Endothelial cell of umbilical vein (primary cell): Measurements from ENCODE around the gene RSPH3. TPM values are rescaled to one million over a fixed set of nuclear protein-coding genes. Genes with fewer than 3 reads are reported as not detected.

Source experiments
- BruUV-seq: library from RNA; stranded (reverse); fragments of 400-500 nt; replicated peaks from 2 replicates; lab custom pipeline; 2021; lab: Mats Ljungman, UMichigan
- CTCF ChIA-PET: fragments of 300-600, 350-600 bp; sonication (Branson Sonifier 250); formaldehyde crosslinking; loops from one replicate; lab custom pipeline; 2021; ENCODE audit warnings: antibody characterized with exemption, inconsistent platforms; lab: Charles Lee
- POLR2A ChIA-PET: fragments of 300-600, 350-600 bp; sonication (Branson Sonifier 250); formaldehyde crosslinking; loops from one replicate; lab custom pipeline; 2021; ENCODE audit warnings: antibody characterized with exemption, inconsistent platforms; lab: Charles Lee
- DNase-seq: peaks from one replicate; pipeline ENCODE4 v3.0.0-alpha.2; 2011; ENCODE audit warnings: low read depth, low spot score
- FAIRE-seq: peaks from 2 replicates; lab custom pipeline; 2011; peaks lifted over from hg19 to GRCh38; lab: Jason Lieb, UNC
- H2AFZ ChIP-seq: 2 replicates; pipeline ENCODE4 v1.6.0; 2012; ENCODE audit warnings: low read depth, low read length, control low read depth, inconsistent platforms
- H3K27ac ChIP-seq: 2 replicates; pipeline ENCODE4 v1.5.1; 2011; ENCODE audit warnings: low read depth, mild to moderate bottlenecking, control low read depth, low read length, moderate library complexity; ENCODE audit not compliant: insufficient read depth
- H3K27me3 ChIP-seq, 2 experiments: 2 replicates each; pipeline versions ENCODE4 v1.6.0 to v1.6.1; 2011; ENCODE audit warnings: low read length in 2 of 2, mixed read lengths in 1 of 2; ENCODE audit not compliant: control insufficient read depth in 2 of 2, insufficient read depth in 2 of 2
- H3K36me3 ChIP-seq, 2 experiments: 2 replicates in 1 of 2; 3 replicates in 1 of 2; pipeline ENCODE4 v1.5.1; 2011; ENCODE audit warnings: low read length in 2 of 2, mild to moderate bottlenecking in 1 of 2, moderate library complexity in 1 of 2; ENCODE audit not compliant: control insufficient read depth in 2 of 2, insufficient read depth in 2 of 2; ENCODE audit errors: extremely low read depth in 1 of 2
- H3K4me1 ChIP-seq: 3 replicates; pipeline ENCODE4 v1.5.1; 2011; ENCODE audit warnings: mild to moderate bottlenecking, low read length; ENCODE audit not compliant: control insufficient read depth, insufficient read depth; ENCODE audit errors: extremely low read depth
- H3K4me2 ChIP-seq: 2 replicates; pipeline ENCODE4 v1.6.1; 2011; ENCODE audit warnings: low read length, control low read depth, mixed read lengths; ENCODE audit not compliant: insufficient read depth
- H3K4me3 ChIP-seq, 3 experiments: fragments of 200-600 bp in 1 of 3; sonication (generic), shearing (Covaris generic) in 1 of 3; replicated peaks in 1 of 3; 2 replicates each; pipeline ENCODE4 v1.5.1; 2011 to 2016; ENCODE audit warnings: control low read depth in 3 of 3, low read length in 3 of 3, mild to moderate bottlenecking in 2 of 3, inconsistent platforms in 1 of 3, low read depth in 1 of 3, moderate library complexity in 1 of 3; ENCODE audit not compliant: insufficient read depth in 1 of 3
- H3K79me2 ChIP-seq: 2 replicates; pipeline ENCODE4 v1.6.0; 2012; ENCODE audit warnings: low read length, inconsistent platforms; ENCODE audit not compliant: control insufficient read depth, insufficient read depth
- H3K9ac ChIP-seq: replicated peaks from 2 replicates; pipeline ENCODE3; 2011; ENCODE audit warnings: low read length, control low read depth; ENCODE audit not compliant: insufficient read depth; ENCODE audit errors: extremely low read depth
- H3K9me1 ChIP-seq: replicated peaks from 3 replicates; pipeline ENCODE4 v1.6.0; 2011; ENCODE audit warnings: mild to moderate bottlenecking, low read length; ENCODE audit not compliant: control insufficient read depth, insufficient read depth; ENCODE audit errors: extremely low read depth
- H3K9me3 ChIP-seq: replicated peaks from 2 replicates; pipeline ENCODE4 v1.5.1; 2012; ENCODE audit warnings: low read length, inconsistent platforms; ENCODE audit not compliant: control insufficient read depth, insufficient read depth
- H4K20me1 ChIP-seq: replicated peaks from 2 replicates; pipeline ENCODE3; 2011; ENCODE audit warnings: mild to moderate bottlenecking, low read length; ENCODE audit not compliant: control insufficient read depth, insufficient read depth; ENCODE audit errors: extremely low read depth
- CTCF ChIP-seq, 2 donors: IDR thresholded peaks; 1 replicate in 1 of 2; 2 replicates in 1 of 2; pipeline ENCODE4 v1.5.1; 2011; ENCODE audit warnings: low read length in 2 of 2, mild to moderate bottlenecking in 2 of 2, moderate library complexity in 2 of 2, control low read depth in 1 of 2, inconsistent platforms in 1 of 2, low read depth in 1 of 2; ENCODE audit not compliant: insufficient read depth in 1 of 2; ENCODE audit errors: extremely low read depth in 1 of 2
- EZH2 ChIP-seq: IDR thresholded peaks from 2 replicates; pipeline ENCODE4 v1.6.1; 2012; ENCODE audit warnings: borderline replicate concordance, low read depth, mild to moderate bottlenecking, moderate library complexity, low read length, inconsistent platforms; ENCODE audit not compliant: severe bottlenecking
- FOS ChIP-seq: IDR thresholded peaks from 2 replicates; pipeline ENCODE4 v1.6.1; 2011; ENCODE audit warnings: mild to moderate bottlenecking, low read length, moderate library complexity, borderline replicate concordance; ENCODE audit not compliant: insufficient read depth
- GATA2 ChIP-seq: IDR thresholded peaks from 2 replicates; pipeline ENCODE4 v1.7.0; 2011; ENCODE audit warnings: low read depth, mild to moderate bottlenecking, moderate library complexity, mixed read lengths, low read length; ENCODE audit not compliant: insufficient read length, insufficient read depth
- JUN ChIP-seq: IDR thresholded peaks from 2 replicates; pipeline ENCODE4 v1.6.1; 2011; ENCODE audit warnings: borderline replicate concordance, low read depth; ENCODE audit not compliant: insufficient read length, insufficient read depth
- MAX ChIP-seq: IDR thresholded peaks from 2 replicates; pipeline ENCODE4 v1.6.1; 2011; ENCODE audit not compliant: insufficient read depth, insufficient read length
- MYC ChIP-seq: IDR thresholded peaks from one replicate; pipeline ENCODE4 v1.6.1; 2011; ENCODE audit warnings: mild to moderate bottlenecking, low read depth, low read length
- POLR2A ChIP-seq: IDR thresholded peaks from 2 replicates; pipeline ENCODE4 v1.6.1; 2012; ENCODE audit warnings: low read depth, mild to moderate bottlenecking, control low read depth, low read length
- POLR2AphosphoS5 ChIP-seq: IDR thresholded peaks from 2 replicates; pipeline ENCODE4 v1.6.1; 2012; ENCODE audit warnings: low read depth, mild to moderate bottlenecking, control low read depth, low read length, moderate library complexity; ENCODE audit not compliant: insufficient read depth
- dilution Hi-C: fragments of 300-500 bp; cut with MboI; formaldehyde crosslinking; loops from one replicate; pipeline ENCODE4 v1.15.0; 2019; ENCODE audit warnings: low sequenced_read_pairs; ENCODE audit not compliant: extremely low pct_ligation_motif_present
- intact Hi-C: fragments of 100-400 bp; cut with micrococcal nuclease; formaldehyde crosslinking; loops from one replicate; pipeline ENCODE4 v1.10.0; 2022
- polyA plus RNA-seq, 4 experiments: library from polyadenylated mRNA; depleted of rRNA in 3 of 4; stranded (reverse) in 3 of 4; unstranded in 1 of 4; fragments of >200 nt; gene quantifications; 2 replicates each; pipeline versions ENCODE4 v1.2.1 to v1.2.3, GENCODE V29; 2011 to 2012; ENCODE audit warnings: missing spikeins in 1 of 4
- total RNA-seq: library from RNA; stranded (reverse); gene quantifications from 2 replicates; pipeline ENCODE4 v1.2.3, GENCODE V29; 2021

The RSPH3 gene
- total and polyA plus RNA-seq, 2 donors (not counting 3 experiments of a cell fraction or from before 2014, with no cell fraction given): 0.66 to 3.3 TPM

GRCh38 chr6:158943380-158944032 lies 56.5 kb downstream of the RSPH3 start:
- Histone ChIP-seq H3K27ac (no peak overlapping the region), H3K4me2 (no peak overlapping the region), H2AFZ (no peak overlapping the region), H3K36me3 (no peaks in the 10 kb centered on the region), H3K9me3 (no peaks in the 10 kb centered on the region), H3K9ac (no peak overlapping the region), H3K4me1 (no peaks in the 10 kb centered on the region), H3K9me1 (no peaks in the 10 kb centered on the region), H3K27me3 (peaks cover 0 to 2% of the 10 kb centered on the region in 2 experiments), H4K20me1 (no peaks in the 10 kb centered on the region), H3K79me2 (no peaks in the 10 kb centered on the region), H3K4me3 (no peak overlapping the region)
- DNase-seq (no peak), FAIRE-seq (no peak)
- dilution Hi-C loops (no loop called here), intact Hi-C loops (no loop called here)
- ChIA-PET POLR2A (no interaction called here), CTCF (no interaction called here)
- no TSS peak for BruUV-seq
- TF ChIP-seq POLR2A: no peak
- no peak for TF ChIP-seq FOS
- no peak for TF ChIP-seq EZH2
- TF ChIP-seq JUN: no peak
- no peak for TF ChIP-seq MAX
- TF ChIP-seq GATA2: no peak
- TF ChIP-seq CTCF (IDR thresholded peaks at IDR 0.05; ENCODE audit: extremely low read depth in 1 of 2, insufficient read depth in 1 of 2, low read depth in 1 of 2, low read length in 2 of 2): no peak
- TF ChIP-seq MYC: no peak
- no peak for TF ChIP-seq POLR2AphosphoS5
